ENCODE measurements around the gene CORO6.

DNA sequence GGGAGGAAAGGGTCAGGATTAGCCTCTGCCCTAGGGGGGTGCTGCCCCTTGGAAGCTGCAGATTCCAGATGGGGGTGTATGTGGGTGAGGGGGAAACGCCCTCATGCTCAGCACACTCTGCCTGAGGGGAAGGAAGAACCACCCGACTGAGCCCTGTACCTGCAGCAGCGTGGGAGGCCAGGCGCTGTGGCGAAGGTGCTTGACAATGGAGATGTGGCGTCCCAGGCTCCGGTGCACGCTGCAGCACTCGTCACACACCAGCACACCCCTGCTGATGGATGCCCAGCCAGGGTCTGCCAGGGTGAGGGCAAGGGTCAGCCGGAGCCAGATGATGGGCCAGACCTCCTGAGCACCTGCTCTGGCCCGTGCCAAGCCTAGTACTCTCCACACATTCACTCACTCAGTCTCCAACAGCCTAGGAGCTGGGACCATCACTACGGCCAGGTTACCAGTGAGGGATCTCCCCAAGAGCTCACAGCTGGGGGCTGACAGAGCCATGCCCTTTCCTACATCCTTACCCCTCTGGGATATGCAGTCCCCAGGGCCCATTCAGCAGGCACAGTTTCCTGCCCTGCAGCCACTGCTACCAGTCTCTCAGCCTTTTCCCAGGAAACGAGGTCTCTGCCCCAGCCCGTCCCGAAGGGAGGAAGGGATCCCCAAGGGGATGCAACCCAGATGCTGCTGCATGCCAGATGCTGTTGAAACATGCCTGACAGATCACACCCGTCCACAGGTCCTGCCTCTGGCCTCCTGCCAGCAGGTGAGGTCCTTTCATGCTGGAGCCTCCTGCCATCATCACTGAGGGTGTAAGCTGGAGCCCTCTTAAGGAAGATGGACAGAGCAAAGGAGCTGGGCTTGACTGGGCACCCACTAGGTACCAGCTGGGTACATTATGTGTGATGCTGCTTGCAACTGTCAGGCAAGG, 39.1 kb downstream of the CORO6 start:
- TF ChIP-seq CTCF (conservative IDR thresholded peaks at IDR 0.05) = no peak
- TF ChIP-seq ZFX (IDR thresholded peaks at IDR 0.05) = no peak
